Measurements from ENCODE around the gene SELENON.

- no peak for TF ChIP-seq CTCF (IDR thresholded peaks at IDR 0.05)
- no peak for TF ChIP-seq POLR2A (IDR thresholded peaks at IDR 0.05)
Observed at GRCh38 chr1:25864434-25864833, 64.4 kb downstream of the SELENON start.
